HG03039 (cell line): Measurements from ENCODE around the gene REL.

Source experiments
- ATAC-seq: cut with Tn5 transposase; IDR thresholded peaks from one replicate; pipeline ENCODE4 v1.9.1; 2021; ENCODE audit warnings: mild to moderate bottlenecking, moderate library complexity; ENCODE audit not compliant: unreplicated experiment

REL gene

DNA sequence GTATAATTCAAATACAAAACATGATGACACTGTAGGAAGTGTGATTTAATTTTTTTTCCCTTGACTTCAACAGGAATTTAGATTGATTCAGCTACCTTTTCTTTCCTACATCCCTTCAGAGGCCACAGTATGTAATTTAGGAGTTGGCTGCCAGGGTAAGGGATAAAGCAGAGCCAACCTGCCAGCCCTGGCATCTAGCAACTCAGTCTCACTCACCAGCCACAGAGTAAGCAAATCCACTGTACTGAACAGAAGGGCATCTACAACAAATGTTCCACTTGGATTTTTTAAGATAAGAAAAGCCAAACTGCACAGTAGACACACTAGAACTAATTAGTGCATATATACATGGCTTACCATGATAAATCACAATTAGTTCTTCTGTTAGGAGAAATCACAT lies 81.8 kb downstream of the REL start:
- ATAC-seq: no peak

DNA sequence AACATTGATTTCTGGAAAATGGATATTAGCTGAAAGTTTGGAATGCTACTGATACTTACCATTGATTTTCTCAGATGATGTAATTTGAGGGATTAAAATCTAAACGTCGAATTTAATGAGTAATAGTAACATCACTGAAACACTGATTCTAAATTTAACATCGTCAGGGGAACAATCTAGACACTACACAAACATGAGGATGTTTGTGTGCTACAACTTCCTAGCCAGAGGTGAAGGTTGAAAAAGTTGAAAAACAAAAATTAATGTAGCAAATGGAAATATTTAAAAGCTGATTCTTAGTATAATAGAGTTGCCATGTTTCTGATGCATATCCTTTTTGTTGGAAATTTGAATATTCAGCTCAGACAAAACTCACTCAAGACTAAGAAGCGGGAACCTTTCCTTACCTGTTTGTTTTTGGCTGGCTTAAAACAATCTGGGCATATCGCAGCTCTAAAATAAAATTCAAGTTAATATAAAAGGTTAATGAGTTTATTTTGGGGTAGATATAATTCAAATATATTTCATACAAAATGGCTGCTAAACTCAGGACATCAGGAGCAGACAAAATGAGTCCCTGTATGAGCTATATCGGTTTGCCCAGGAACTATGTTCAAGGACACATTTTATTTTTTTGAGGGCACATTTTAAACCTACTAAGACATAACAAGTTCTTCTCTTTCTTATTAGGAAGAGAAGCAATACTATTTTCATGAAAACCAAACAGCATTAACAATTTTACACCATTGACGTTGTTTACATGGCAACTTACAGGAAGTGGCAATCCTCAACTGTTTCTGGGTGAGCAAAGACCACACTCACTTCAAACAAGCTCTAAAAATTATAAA lies 83.5 kb downstream of the REL start:
- no peak for ATAC-seq

DNA sequence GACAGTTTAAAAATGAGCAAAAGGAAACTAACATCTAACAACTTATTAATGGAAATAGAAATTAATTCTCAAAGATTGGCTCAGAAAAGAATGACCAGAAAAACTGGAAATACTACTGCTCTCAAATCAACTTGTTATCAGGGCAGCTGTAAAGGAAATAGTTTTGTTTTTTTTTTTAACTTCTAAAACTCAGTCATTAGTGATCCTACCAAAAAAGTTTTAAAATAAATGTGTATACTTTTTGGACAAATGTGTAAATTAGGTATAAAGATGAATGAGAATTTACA lies 84.1 kb downstream of the REL start:
- ATAC-seq: no peak

DNA sequence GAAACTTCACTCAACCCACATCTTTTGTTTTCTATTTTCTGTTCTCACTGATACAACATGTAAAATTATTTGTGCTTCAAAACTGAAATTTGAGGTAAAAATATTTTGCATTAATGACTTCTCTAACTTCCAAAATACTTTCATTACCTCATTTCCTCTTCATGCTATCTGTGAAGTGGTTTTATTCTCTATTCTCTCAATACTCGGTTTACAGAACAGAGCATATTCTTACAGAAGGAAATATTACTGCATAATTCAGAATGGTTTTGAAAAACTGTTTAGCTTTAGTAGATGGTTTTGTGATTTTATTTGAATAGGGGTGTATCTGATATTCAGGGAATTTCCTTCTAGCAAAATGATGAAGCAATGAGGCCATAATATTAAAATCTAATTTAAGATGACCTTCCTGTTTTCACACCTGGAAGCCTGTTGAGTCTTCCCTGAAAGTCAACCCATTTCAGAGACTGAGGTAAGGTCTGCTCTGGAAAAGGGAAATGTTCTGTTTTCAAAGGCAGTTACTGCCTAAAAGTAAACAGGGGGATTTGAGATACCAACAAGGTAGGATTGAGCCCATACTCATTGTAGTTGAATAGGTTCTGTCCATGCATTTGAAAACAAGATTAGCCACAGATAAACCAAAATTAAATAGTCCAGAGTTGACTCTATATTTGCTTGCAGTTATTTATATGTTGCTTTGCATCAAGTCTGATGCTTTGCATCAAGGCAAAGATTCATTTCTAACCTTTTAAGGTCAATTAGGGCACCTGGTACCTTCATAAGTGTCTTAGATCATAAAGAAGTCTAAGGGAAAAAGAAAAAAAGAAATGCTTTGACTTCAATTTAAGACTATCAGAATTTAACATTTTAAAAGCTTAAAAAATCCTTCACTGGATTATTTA lies 85.4 kb downstream of the REL start:
- ATAC-seq: peak; percentile 52

DNA sequence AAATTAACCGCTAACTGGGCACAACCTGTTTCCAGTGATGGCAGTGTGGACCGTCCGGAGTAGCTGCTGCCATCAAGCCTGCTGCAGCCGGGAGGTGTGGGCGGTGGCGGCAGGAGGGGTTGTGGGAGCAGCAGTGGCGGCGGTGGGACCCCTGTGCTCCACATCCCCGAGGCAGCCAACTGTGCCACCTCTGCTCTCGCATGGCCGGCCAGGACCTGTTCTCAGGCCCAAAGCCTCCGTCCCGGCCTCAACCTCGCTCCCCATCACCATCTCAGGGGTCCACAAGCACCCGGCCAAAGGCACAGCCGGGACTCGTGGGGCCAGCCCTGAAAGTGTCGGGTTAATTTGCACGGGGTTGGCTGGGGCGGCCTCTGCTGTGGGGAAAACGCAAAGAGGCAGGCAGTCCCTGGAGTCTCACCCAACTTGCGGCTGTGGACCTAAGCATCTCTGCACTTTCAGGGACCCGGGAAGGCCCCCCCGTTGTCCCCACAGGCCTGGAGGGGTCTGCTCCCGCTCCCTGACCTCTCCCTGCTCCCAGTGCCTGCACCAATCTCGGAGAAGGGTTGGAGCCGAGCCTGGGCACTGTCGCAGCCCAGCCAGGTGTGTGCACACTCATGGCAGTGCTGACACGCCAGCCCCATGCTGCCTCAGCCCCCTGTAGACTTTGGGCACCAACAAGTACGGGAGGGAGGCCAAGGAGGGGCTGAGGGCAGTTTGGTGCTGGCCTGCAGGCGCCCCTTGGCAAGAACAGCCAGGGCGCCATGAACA lies 91.7 kb downstream of the REL start:
- ATAC-seq: no peak

DNA sequence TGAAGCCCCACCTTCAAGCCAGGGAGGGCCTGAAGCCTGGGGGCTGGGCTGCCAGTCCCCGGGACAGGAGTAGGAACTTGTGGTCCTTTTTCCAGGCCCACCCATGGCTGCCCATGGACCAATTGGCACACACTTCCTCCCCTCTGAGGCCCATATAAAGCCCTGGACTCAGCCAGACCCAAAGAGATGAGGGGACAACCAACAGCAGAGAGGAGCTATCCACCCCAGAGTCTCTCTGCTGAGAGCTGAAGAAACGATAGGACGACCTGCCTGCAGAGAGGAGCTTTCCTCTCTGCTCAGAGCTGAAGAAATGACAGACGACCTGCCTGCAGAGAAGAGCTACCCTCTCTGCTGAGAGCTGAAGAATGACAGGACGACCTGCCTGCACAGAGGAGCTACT lies 92.3 kb downstream of the REL start:
- ATAC-seq: no peak

DNA sequence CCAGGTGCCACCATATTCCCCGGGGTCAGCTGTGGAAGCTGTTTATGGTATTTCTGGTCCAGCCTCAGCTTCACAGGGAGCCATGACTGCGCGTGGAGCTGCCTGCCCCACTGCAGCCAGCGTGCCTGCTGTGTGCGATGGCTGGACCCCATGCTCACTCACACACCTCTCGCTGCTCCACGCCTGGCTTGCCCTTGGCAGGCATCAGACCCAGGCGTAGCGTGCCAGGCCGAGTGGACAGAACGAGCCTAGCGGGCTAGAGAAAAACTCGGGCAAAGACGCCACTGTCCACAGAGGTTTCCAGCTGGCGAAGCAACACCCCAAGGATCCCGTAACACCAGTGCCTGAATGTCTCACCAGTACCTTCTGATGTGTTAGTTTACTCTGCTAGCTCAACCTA lies 93.3 kb downstream of the REL start:
- ATAC-seq: no peak
